ENCODE results near the gene NPAS3.

DNA sequence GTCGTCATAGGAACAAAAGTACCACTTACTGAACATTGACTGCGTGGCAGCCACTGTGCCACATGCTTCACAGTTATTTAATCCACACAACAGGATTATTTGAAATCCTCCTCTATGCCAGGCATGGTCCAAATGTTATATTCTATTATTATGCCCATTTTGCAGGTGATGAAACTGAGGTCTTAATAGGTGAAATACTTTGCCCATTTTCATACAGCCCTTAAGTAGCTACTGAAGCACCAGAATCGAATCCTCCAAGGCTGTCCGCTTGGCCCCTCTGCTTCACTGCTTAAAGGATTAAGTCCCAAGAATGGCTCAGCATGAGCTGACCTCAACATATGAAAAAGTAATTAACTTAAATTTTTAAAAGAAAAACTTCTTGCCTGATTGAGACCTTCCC is 799.4 kb downstream of the NPAS3 start:
- TF ChIP-seq POLR2AphosphoS5 (IDR thresholded peaks at IDR 0.05; ENCODE audit: low read depth, low read length) = no peak
- TF ChIP-seq POLR2A (IDR thresholded peaks at IDR 0.05; ENCODE audit: low read depth, low read length) = no peak
- no peak for TF ChIP-seq TAF1 (IDR thresholded peaks at IDR 0.05; ENCODE audit: low read depth, low read length)
- TF ChIP-seq POU2F2 (IDR thresholded peaks at IDR 0.05; ENCODE audit: low read depth, low read length) = no peak
- no peak for TF ChIP-seq PAX5 (IDR thresholded peaks at IDR 0.05; ENCODE audit: insufficient read depth, low read length, severe bottlenecking)
